Ishikawa (cell line): ENCODE data around the gene CCDC91.

Experiments used
- CEBPB ChIP-seq: IDR thresholded peaks from 2 replicates; pipeline ENCODE4 v1.6.1; 2012
- CREB1 ChIP-seq: IDR thresholded peaks from 2 replicates; pipeline ENCODE4 v1.6.1; 2012; ENCODE audit warnings: low read depth
- EGR1 ChIP-seq: IDR thresholded peaks from 2 replicates; pipeline ENCODE4 v1.6.1; 2012
- EP300 ChIP-seq: IDR thresholded peaks from 2 replicates; pipeline ENCODE4 v1.6.1; 2012; ENCODE audit warnings: borderline replicate concordance
- FOXM1 ChIP-seq: IDR thresholded peaks from 2 replicates; pipeline ENCODE4 v1.6.1; 2012; ENCODE audit warnings: low read depth, borderline replicate concordance
- MAX ChIP-seq: IDR thresholded peaks from 2 replicates; pipeline ENCODE4 v1.6.1; 2012
- NFIC ChIP-seq: IDR thresholded peaks from 2 replicates; pipeline ENCODE4 v1.6.1; 2012
- RAD21 ChIP-seq: IDR thresholded peaks from 2 replicates; pipeline ENCODE4 v1.6.1; 2012; ENCODE audit warnings: low read depth
- REST ChIP-seq: IDR thresholded peaks from 2 replicates; pipeline ENCODE4 v1.6.1; 2012; ENCODE audit warnings: low read depth, mild to moderate bottlenecking
- TAF1 ChIP-seq: IDR thresholded peaks from 2 replicates; pipeline ENCODE4 v1.6.1; 2012; ENCODE audit warnings: low read depth, mild to moderate bottlenecking
- TCF12 ChIP-seq: IDR thresholded peaks from 2 replicates; pipeline ENCODE4 v1.6.1; 2012; ENCODE audit warnings: low read depth
- TEAD4 ChIP-seq: IDR thresholded peaks from 2 replicates; pipeline ENCODE4 v1.6.1; 2012
- USF1 ChIP-seq: IDR thresholded peaks from 2 replicates; pipeline ENCODE4 v1.6.1; 2012
- YY1 ChIP-seq: IDR thresholded peaks from 2 replicates; pipeline ENCODE4 v1.6.1; 2012; ENCODE audit warnings: low read depth
- ZBTB7A ChIP-seq: IDR thresholded peaks from 2 replicates; pipeline ENCODE4 v1.6.1; 2012; ENCODE audit warnings: low read depth

Gene CCDC91

GRCh38 chr12:28453686-28454085 is 263.4 kb downstream of the CCDC91 start:
- TF ChIP-seq RAD21 (no peak), ZBTB7A (no peak), YY1 (no peak), EP300 (no peak), TCF12 (no peak), USF1 (no peak), FOXM1 (no peak), CREB1 (no peak)

GRCh38 chr12:28456934-28457710 is 266.9 kb downstream of the CCDC91 start:
- TF ChIP-seq USF1 = no peak

GRCh38 chr12:28457785-28458184 is 267.5 kb downstream of the CCDC91 start:
- TF ChIP-seq MAX (no peak), ZBTB7A (no peak), RAD21 (no peak), NFIC (no peak), FOXM1 (no peak), CREB1 (no peak), TCF12 (no peak), YY1 (no peak), TEAD4 (no peak), EP300 (no peak), EGR1 (no peak), TAF1 (no peak), CEBPB (no peak), REST (no peak), USF1 (no peak)

GRCh38 chr12:28459481-28459880 is 269.2 kb downstream of the CCDC91 start:
- TF ChIP-seq CREB1 (no peak), USF1 (no peak), REST (no peak), ZBTB7A (no peak), YY1 (no peak), TCF12 (no peak), NFIC (no peak), RAD21 (no peak), EGR1 (no peak), TAF1 (no peak), MAX (no peak), FOXM1 (no peak), TEAD4 (no peak), CEBPB (no peak), EP300 (no peak)

- no peak for TF ChIP-seq NFIC
- no peak for TF ChIP-seq ZBTB7A
- TF ChIP-seq TAF1 = no peak
- TF ChIP-seq FOXM1 = no peak
- no peak for TF ChIP-seq EP300
- no peak for TF ChIP-seq EGR1
- no peak for TF ChIP-seq TCF12
- TF ChIP-seq CREB1 = no peak
- TF ChIP-seq TEAD4 = no peak
- no peak for TF ChIP-seq YY1
- no peak for TF ChIP-seq REST
- TF ChIP-seq USF1 = no peak
- TF ChIP-seq CEBPB = no peak
- TF ChIP-seq MAX = no peak
- TF ChIP-seq RAD21 = no peak
Observed at GRCh38 chr12:28460420-28461130, 270.3 kb downstream of the CCDC91 start.
